Ascending aorta (tissue), 2 donors: ENCODE measurements around the gene JAG1. TPM values are rescaled to one million over a fixed set of nuclear protein-coding genes. Genes with fewer than 3 reads are reported as not detected.
"Not testable (repeated sequence)": the region's sequence is repeated elsewhere in the genome, so short reads cannot be mapped to it uniquely, and the experiment has no call there.

ENCODE experiments used
- DNase-seq, 2 donors: peaks; one replicate each; pipeline ENCODE4 v3.0.0-alpha.2; 2019; ENCODE audit warnings: low spot score in 2 of 2
- H3K27ac ChIP-seq, 2 donors: fragments of 200-600 bp; sonication (generic); one replicate each; pipeline ENCODE4 v1.5.1; 2016 to 2017; ENCODE audit warnings: mild to moderate bottlenecking in 1 of 2
- H3K27me3 ChIP-seq: fragments of 200-600 bp; sonication (generic); one replicate; pipeline ENCODE4 v1.5.1; 2017
- H3K36me3 ChIP-seq, 2 donors: fragments of 200-600 bp; sonication (generic); one replicate each; pipeline ENCODE4 v1.5.1; 2016
- H3K4me1 ChIP-seq, 2 donors: fragments of 200-600 bp; sonication (generic); one replicate each; pipeline ENCODE4 v1.5.1; 2016 to 2017; ENCODE audit warnings: mild to moderate bottlenecking in 1 of 2
- H3K4me3 ChIP-seq, 2 donors: fragments of 200-600 bp; sonication (generic); one replicate each; pipeline ENCODE4 v1.5.1; 2016 to 2017; ENCODE audit warnings: mild to moderate bottlenecking in 1 of 2
- H3K9me3 ChIP-seq, 2 donors: fragments of 200-600 bp; sonication (generic); one replicate each; pipeline ENCODE4 v1.5.1; 2016
- CTCF ChIP-seq, 3 experiments: fragments of 200-600 bp in 2 of 3; fragments of 450-650 bp in 1 of 3; sonication (generic) in 2 of 3; IDR thresholded peaks; one replicate each; pipeline ENCODE4 v1.5.1; 2016 to 2019; ENCODE audit warnings: antibody characterized with exemption in 3 of 3, mild to moderate bottlenecking in 1 of 3, moderate library complexity in 1 of 3
- intact Hi-C: fragments of 100-400 bp; cut with DNase I; formaldehyde crosslinking; loops from one replicate; pipeline ENCODE4 v1.15.1; 2023
- total RNA-seq: library from RNA; depleted of rRNA; stranded (reverse); fragments of >200 nt; gene quantifications from one replicate; pipeline ENCODE4 v1.1.0, GENCODE V29; 2016

Gene JAG1
- total RNA-seq, 1 donor from 2014 or later: 101 TPM

- Histone ChIP-seq H3K4me1 (peaks cover 0 to 46% of the 10 kb centered on the region in 2 donors), H3K36me3 (no peaks in the 10 kb centered on the region), H3K9me3 (no peaks in the 10 kb centered on the region), H3K27me3 (no peaks in the 10 kb centered on the region), H3K27ac (peak overlapping the region; percentile 86 to 87), H3K4me3 (no peak overlapping the region)
- TF ChIP-seq CTCF (IDR thresholded peaks at IDR 0.05): no peak
- intact Hi-C loops: loop anchor here (1.0 kb wide), 1 partner anchor 32 kb away; no protein-coding TSS in a partner anchor
- DNase-seq: no peak
These were observed 82.7 kb downstream of the JAG1 start for GRCh38 chr20:10590950-10591671.

DNA sequence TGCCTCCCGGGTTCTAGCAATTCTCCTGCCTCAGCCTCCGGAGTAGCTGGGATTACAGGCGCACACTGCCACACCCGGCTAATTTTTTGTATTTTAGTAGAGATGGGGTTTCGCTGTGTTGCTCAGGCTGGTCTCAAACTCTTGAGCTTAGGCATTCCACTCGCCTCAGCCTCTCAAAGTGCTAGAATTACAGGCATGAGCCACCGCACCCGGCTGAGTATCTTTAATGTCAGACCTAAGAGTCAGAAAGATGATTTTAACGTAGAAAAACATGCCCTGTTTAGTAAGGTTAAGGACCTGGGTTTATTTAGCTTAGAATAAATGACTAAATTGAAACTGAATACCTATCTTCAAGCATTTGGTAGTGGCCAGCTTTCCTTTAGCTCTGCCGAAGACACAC lies 83.4 kb downstream of the JAG1 start:
- intact Hi-C loops, H3K4me3 ChIP-seq, DNase-seq, H3K27me3 ChIP-seq, H3K9me3 ChIP-seq, H3K36me3 ChIP-seq: not testable (repeated sequence)
- Histone ChIP-seq H3K27ac (peak overlapping the region; percentile 86 to 87), H3K4me1 (peaks cover 0 to 48% of the 10 kb centered on the region in 2 donors)

Other genes with a start within 250 kb of the JAG1 start
- gene MKKS, start 239.8 kb downstream of the JAG1 start, total RNA-seq: 7.3 TPM
- 4.5 TPM for gene SLX4IP, start 238.7 kb downstream of the JAG1 start, total RNA-seq